K562 (cell line): ENCODE results near the gene GPT2. TPM values are rescaled to one million over a fixed set of nuclear protein-coding genes. Genes with fewer than 3 reads are reported as not detected.

Experiments used
- DPF2 ChIP-seq: fragments of 450-650 bp; IDR thresholded peaks from 2 replicates; pipeline ENCODE4 v1.6.1; 2016
- E2F5 ChIP-seq: sonication (generic); formaldehyde crosslinking; IDR thresholded peaks from 2 replicates; pipeline ENCODE4 v1.8.0; 2022; ENCODE audit warnings: mild to moderate bottlenecking, missing genetic modification reagents
- E4F1 ChIP-seq: fragments of 250-450 bp; sonication (Bioruptor Pico); IDR thresholded peaks from 2 replicates; pipeline ENCODE4 v1.5.0; 2021; ENCODE audit warnings: mild to moderate bottlenecking, borderline replicate concordance
- GABPB2 ChIP-seq: fragments of 250-450 bp; sonication (Bioruptor Pico); conservative IDR thresholded peaks from 2 replicates; pipeline ENCODE4 v1.5.1; 2021; ENCODE audit warnings: mild to moderate bottlenecking
- HMBOX1 ChIP-seq: sonication (generic); IDR thresholded peaks from 2 replicates; pipeline ENCODE4 v1.6.1; 2016
- ZBTB49 ChIP-seq: sonication (generic); formaldehyde crosslinking; IDR thresholded peaks from 2 replicates; pipeline ENCODE4 v1.8.0; 2022; ENCODE audit warnings: missing genetic modification reagents, mild to moderate bottlenecking, borderline replicate concordance
- polyA plus RNA-seq, 8 experiments: library from polyadenylated mRNA; depleted of rRNA in 4 of 8; stranded (reverse) in 5 of 8; unstranded in 3 of 8; fragments of >200 nt; fragmentation: Nextera tagmentation in 2 of 8; fragmentation: Illumina TruSeq in 1 of 8; extraction: Ambion mirVana in 2 of 8; extraction: Trizol in 1 of 8; gene quantifications; 2 replicates each; pipeline versions ENCODE4 v1.2.1 to v1.2.3, GENCODE V29; 2011 to 2014; ENCODE audit warnings: inconsistent platforms in 1 of 8, missing spikeins in 1 of 8
- total RNA-seq, 7 experiments: library from RNA; depleted of rRNA in 6 of 7; stranded (reverse); fragments of >200 nt in 6 of 7; fragmentation: Illumina TruSeq in 2 of 7; extraction: Trizol in 2 of 7; gene quantifications; 2 replicates each; pipeline versions ENCODE4 v1.2.1 to v1.2.3, GENCODE V29; 2011 to 2021; ENCODE audit warnings: low replicate concordance in 1 of 7

The GPT2 gene
- total and polyA plus RNA-seq, 9 of the 15 experiments (the other 6 are each of a cell fraction or from before 2014, with no cell fraction given): 0.79 to 14.4 (median 5.8) TPM

GRCh38 chr16:46859719-46860152 lies 24.4 kb upstream of the GPT2 start (continued):
- no peak for TF ChIP-seq E2F5 (CRISPR knock-in tag)
- TF ChIP-seq GABPB2 (CRISPR knock-in tag): no peak
- TF ChIP-seq ZBTB49: no peak
- TF ChIP-seq DPF2: 0 out of 2 replicates have a peak, but pooled peaks have one; percentile 41
- TF ChIP-seq E4F1 (CRISPR knock-in tag): no peak
- TF ChIP-seq HMBOX1: peak; percentile 70; the same call in 1 of the 2 replicates
- TF ChIP-seq, all 486 proteins: peak for 5
